NCI-H187 treated with DMSO at 0.1 percent for 48 hours (cell line): Measurements from ENCODE around the gene ZNF587.
"Not testable (repeated sequence)": the region's sequence is repeated elsewhere in the genome, so short reads cannot be mapped to it uniquely, and the experiment has no call there.

Experiments
- DNase-seq: peaks from one replicate; lab custom pipeline; 2025; lab: John Stamatoyannopoulos, UW

The ZNF587 gene

GRCh38 chr19:57823155-57823554 lies 26.5 kb upstream of the ZNF587 start:
- not testable (repeated sequence) for DNase-seq

GRCh38 chr19:57823608-57824007 lies 26.1 kb upstream of the ZNF587 start:
- not testable (repeated sequence) for DNase-seq

GRCh38 chr19:57825511-57825910 lies 24.1 kb upstream of the ZNF587 start:
- DNase-seq: no peak

GRCh38 chr19:57829316-57829715 lies 20.3 kb upstream of the ZNF587 start:
- no peak for DNase-seq

- DNase-seq: no peak
These were observed 19.5 kb upstream of the ZNF587 start, which contains the start of gene ZNF587B for GRCh38 chr19:57830071-57830602. Gene ZNF587B, plus strand, starts transcription at chr19:57830299. Its CDS starts 230 bp downstream, at chr19:57830529.

- DNase-seq: not testable (repeated sequence)
These were observed 12.7 kb upstream of the ZNF587 start for GRCh38 chr19:57836991-57837390.

GRCh38 chr19:57838622-57839191 lies 11.0 kb upstream of the ZNF587 start:
- DNase-seq: not testable (repeated sequence)

- DNase-seq: no peak
These were observed 8.4 kb upstream of the ZNF587 start for GRCh38 chr19:57841122-57841763.

GRCh38 chr19:57847164-57847563 lies 2.5 kb upstream of the ZNF587 start:
- not testable (repeated sequence) for DNase-seq

GRCh38 chr19:57849162-57849665 lies 445 bp upstream of the ZNF587 start:
- DNase-seq: not testable (repeated sequence)

GRCh38 chr19:57850553-57851017 lies 926 bp downstream of the ZNF587 start:
- no peak for DNase-seq

- DNase-seq: not testable (repeated sequence)
These were observed 2.3 kb downstream of the ZNF587 start for GRCh38 chr19:57851812-57852603.

GRCh38 chr19:57854117-57854516 lies 4.5 kb downstream of the ZNF587 start:
- DNase-seq: not testable (repeated sequence)

- DNase-seq: not testable (repeated sequence)
These were observed 12.7 kb downstream of the ZNF587 start for GRCh38 chr19:57862351-57862750.

- DNase-seq: no peak
These were observed 18.3 kb downstream of the ZNF587 start for GRCh38 chr19:57867868-57868492.

GRCh38 chr19:57869655-57870054 lies 20.0 kb downstream of the ZNF587 start:
- DNase-seq: not testable (repeated sequence)

- DNase-seq: no peak
These were observed 20.6 kb downstream of the ZNF587 start for GRCh38 chr19:57870225-57870624.

- DNase-seq: no peak
These were observed 22.8 kb downstream of the ZNF587 start for GRCh38 chr19:57872450-57872849.

GRCh38 chr19:57873883-57874799 lies 24.5 kb downstream of the ZNF587 start:
- DNase-seq: not testable (repeated sequence)

GRCh38 chr19:57886046-57886445 lies 36.4 kb downstream of the ZNF587 start:
- no peak for DNase-seq
